Frontal cortex (tissue), 4 donors: ENCODE measurements around the gene CACNA1E. TPM values are rescaled to one million over a fixed set of nuclear protein-coding genes. Genes with fewer than 3 reads are reported as not detected.
A peak's percentile ranks its signal among the peaks of the same experiment; 100 is the strongest.

ENCODE experiments used
- DNase-seq, 2 donors: peaks; one replicate each; pipeline ENCODE4 v3.0.0; 2012; ENCODE audit warnings: low spot score in 2 of 2
- FAIRE-seq: peaks from 2 replicates; lab custom pipeline; 2012; peaks lifted over from hg19 to GRCh38; lab: Jason Lieb, UNC
- total RNA-seq: library from RNA; depleted of rRNA; stranded (reverse); fragments of >200 nt; gene quantifications from one replicate; pipeline ENCODE4 v1.2.3, GENCODE V29; 2014
- donor health status: control.
- donor health status: control.
- donor health status: control.

CACNA1E gene
- total RNA-seq, 1 donor from 2014 or later = 64.4 TPM

DNA sequence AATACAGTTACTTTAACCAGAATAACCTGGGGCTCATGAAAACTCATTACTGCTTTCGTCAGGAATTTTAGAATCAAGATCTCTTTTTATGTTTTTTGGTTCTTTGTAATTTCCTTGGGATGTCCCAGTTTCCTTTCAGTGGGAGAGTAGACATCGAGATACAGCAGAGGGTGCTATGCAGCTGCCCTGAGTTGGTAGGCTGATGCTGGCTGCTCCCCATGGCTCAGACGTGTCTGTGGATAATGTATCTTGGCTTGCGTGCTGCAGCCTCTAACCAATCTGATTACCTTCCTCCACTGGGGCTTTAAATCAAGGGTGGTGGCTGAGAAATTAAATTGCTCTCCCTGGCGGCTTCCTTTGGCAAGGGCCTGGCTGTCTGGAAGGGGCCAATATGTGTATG lies 253.7 kb downstream of the CACNA1E start:
- FAIRE-seq (no peak), DNase-seq (peak; percentile 27 to 46)

DNA sequence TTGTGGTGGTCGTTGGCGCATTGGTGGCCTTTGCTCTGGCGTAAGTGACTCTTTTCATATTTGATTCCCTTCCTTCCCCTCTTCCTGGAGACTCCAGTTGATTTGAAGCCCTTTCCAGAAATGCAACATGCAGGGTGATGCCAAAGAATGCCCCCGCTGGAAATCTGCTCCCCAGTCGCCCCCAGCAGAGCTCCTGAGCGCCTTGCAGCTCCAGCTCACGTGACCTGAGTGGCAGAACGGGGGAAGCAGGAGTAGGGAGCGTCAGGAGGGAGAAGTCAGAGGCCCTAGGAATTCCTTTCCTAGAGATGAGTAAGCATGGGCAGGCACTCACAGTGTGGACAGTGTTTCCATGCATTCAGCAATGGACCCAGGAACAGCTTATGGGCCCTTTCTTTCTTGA lies 255.9 kb downstream of the CACNA1E start:
- no peak for DNase-seq
- no peak for FAIRE-seq

DNA sequence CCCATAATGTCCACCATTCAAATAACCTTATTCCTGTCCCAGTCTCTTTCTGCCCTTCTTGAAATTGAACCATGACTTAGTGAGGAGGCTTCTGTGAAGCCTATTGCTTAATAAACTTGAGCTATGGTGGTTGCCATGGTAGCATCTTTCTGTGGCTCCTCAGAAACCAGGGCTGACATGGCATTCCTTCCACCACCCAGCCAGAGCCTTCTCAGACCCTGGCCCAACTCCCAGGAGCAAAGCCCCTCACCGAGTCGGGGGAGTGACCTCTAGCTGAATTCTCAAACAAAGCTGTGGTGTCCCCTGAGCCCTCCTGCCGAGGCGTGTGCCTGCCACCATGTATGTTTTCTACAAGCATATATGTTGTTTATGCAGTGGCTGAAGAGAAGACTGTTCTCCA lies 259.1 kb downstream of the CACNA1E start:
- DNase-seq (no peak), FAIRE-seq (no peak)

DNA sequence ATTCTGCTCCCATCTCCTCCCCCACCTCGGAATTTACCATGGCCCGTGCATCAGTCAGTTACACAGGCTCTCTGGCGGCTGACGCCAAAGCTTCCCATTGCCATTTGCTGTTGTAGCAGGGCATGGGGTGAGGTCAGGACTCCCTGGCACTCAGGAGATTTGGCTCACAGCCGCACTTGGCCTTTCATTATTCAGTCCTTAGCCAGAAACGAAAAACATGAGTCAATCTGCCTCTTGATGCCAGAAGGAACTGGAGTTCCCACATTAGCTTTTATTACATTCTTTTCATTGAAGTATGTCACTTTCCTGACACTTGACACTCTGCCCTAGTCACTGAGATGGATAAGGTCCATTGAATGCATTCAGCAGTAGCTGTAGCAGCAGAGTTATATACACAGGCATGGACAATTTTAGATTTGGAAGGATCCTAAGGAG lies 260.6 kb downstream of the CACNA1E start:
- no peak for FAIRE-seq
- no peak for DNase-seq

GRCh38 chr1:181746224-181746623 lies 262.9 kb downstream of the CACNA1E start:
- DNase-seq (no peak), FAIRE-seq (no peak)

- FAIRE-seq (no peak), DNase-seq (no peak)
Measured at GRCh38 chr1:181748013-181748412, 264.7 kb downstream of the CACNA1E start.

DNA sequence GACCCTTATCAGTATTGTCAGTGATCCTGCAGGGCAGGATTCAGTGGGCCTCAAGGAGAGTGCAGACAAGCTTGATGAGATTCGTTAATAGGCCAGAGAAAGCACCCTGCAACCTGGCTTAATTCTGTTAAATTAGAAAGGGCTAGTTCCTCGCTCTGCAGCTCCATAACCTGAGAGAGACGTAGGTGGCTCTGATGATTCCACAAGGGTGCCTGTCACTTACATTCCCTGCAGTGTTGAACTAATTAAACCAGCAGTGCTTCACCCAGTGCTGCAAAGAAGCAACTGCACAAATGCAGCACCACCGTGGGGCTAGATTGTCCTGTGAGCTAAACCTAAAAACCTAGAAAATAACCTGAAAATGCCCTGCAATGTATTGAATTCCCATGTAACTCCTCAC lies 270.8 kb downstream of the CACNA1E start:
- DNase-seq (no peak), FAIRE-seq (no peak)

DNA sequence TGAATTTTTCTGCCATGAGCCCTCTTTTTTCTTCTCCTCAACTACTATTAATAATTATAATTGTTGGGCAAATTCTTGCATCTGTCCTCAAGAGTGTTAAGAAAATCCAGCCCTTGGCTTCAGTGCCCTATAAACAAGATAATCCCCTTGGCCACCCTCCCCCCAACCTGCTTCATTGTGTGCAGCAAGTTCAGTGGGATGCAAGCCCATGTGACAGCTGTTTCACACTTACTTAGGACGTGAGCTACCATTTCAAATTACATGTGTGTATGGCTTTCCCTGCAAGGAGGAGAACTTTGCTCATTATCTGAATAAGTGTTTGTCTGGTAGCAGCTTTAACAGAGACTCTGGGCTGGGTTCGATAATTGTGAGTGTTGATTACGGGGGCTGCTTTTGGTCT lies 276.2 kb downstream of the CACNA1E start:
- FAIRE-seq (no peak), DNase-seq (no peak)

DNA sequence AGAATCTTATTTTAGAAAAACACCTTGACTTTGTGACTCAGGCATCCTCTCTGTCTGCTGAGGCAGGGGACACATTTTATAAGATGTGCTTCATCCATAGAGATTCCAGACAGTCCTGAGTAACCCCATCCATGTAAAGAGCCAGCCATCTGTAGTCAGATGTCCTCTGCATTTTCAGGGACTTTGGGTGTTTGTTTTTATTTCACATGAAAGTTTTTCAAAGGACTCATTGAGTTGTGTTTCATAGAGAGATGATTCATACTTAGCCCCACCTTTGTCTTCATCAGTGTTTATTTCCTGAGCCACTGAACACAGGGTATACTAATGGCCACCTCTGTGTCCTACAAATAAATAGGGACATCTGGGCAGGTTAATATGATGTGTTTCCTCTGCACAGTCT lies 280.4 kb downstream of the CACNA1E start:
- no peak for FAIRE-seq
- no peak for DNase-seq

DNA sequence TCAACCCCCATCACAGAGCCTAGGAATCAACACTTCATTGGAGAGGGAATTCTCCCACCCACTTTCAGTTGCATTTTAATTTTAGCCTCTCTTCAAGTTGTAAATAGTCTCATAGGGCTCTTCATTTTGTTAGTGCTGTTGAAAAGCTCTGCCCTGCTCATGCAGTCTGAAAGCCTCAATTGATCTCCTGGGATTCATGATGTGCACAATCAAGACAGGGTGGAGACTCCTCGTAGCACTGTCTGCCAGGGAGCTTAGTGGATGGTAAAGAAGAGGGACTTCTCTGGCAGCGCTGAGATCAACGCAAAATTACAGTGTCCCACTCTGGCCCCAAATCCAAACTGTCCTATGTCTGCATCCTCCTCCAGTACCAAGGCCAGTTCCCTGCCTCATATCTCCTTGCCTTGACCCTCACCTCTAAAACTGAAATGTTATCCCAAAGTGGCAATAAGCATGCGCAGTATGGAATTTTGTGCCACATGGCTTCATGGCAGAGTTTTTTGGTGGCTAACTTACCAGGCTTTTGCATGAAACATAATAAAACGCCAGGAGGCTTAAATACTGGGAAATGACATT lies 282.2 kb downstream of the CACNA1E start:
- FAIRE-seq = no peak
- DNase-seq = no peak

GRCh38 chr1:181767001-181767708 lies 283.8 kb downstream of the CACNA1E start:
- no peak for FAIRE-seq
- no peak for DNase-seq

- no peak for FAIRE-seq
- DNase-seq = no peak
Measured at GRCh38 chr1:181768211-181768929, 285.1 kb downstream of the CACNA1E start.

DNA sequence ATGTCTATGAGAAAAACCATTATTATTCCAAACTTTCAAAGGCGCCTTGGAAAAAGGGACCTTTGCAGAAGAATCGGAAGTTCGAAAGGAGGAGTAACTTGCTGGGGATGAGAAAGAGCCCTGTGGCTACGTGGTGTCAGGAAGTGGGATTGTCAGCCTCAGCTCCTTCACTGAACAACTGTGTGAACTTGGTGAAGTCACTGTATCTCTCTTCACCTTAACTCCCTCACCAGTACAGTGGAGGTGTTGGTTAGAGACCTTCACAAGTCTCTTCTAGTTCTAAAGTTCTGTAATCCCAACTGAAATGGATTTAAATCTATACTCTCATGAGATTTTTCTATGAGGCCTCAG lies 285.6 kb downstream of the CACNA1E start:
- no peak for FAIRE-seq
- no peak for DNase-seq

DNA sequence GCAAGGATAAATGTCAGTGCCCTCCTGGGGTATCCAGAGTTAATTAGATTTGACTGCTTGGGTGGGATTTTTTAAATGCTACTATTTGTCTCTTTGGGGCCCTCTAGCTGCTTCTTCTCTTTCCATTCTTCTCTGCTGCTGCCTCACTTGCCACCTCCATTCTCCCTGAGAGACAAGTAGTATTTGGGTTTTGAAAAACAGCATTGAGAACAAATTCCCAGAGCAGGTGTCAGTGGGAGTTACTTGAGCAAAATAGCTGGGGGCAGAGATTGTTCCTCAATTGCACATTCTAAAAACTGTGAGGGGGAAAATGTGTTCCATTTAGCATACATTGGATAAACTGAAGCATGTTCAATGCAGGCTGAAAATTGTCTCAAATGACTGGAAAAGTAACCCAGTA lies 286.5 kb downstream of the CACNA1E start:
- DNase-seq (no peak), FAIRE-seq (no peak)

DNA sequence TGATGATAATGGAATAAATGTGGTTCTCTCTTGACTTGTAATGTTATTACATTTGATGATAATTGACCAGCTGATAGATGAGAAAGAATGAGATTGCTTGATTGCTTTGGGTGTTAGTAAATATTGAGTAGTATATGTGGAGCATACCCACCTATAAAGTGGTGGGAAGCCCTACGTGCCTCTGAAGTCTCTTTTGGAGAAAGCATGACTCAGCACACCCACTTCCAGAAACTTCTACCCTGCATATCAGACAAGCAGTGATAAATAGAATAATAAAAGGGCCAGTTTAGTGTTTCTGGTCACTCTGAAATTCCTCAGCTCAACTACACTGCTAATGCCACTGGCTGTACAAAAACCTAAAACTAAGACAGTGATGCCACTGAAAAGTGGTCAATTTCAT lies 289.4 kb downstream of the CACNA1E start:
- no peak for FAIRE-seq

GRCh38 chr1:181776044-181776443 lies 292.7 kb downstream of the CACNA1E start:
- DNase-seq (no peak), FAIRE-seq (no peak)

More for the DNA sequence above, 289.4 kb downstream of the CACNA1E start:
- DNase-seq = no peak

DNA sequence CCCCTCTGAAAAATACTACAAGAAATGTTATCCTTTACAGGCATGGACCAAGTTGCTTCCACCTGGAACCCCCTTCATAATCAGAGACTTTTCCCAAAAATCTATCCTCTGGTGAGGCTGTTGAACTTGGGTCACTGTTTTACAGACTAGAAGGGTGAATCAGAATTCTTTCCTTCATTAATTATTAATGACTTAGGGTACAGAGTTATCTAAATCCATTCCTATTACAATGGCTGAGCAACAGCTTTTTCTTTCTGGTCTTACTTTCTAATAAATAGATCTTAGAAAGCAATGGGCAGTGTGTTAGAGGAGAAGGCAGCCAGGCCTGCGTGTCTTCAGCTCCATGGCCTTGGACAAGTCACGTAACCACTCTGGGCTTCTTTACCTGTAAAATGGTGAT lies 294.0 kb downstream of the CACNA1E start:
- FAIRE-seq (no peak), DNase-seq (no peak)

DNA sequence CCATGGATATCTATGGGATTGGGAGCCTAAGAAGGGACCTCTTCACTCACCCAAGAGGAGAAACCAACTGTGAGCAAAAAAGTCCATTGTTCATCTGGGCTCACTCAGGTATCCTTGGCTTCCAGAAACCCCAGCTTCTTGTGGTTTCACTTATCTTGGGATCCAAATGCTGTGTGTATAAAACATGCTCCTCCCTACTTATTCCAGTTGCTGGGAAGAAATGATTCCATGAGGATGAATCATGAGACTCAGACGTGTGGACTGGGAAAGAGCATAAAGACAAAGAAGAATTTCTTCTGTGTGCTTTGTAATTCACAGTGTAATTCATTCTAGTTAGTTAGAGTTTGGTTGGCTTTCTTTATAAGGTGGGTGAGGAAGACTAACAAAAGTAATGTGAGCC lies 294.5 kb downstream of the CACNA1E start:
- no peak for FAIRE-seq
- no peak for DNase-seq

DNA sequence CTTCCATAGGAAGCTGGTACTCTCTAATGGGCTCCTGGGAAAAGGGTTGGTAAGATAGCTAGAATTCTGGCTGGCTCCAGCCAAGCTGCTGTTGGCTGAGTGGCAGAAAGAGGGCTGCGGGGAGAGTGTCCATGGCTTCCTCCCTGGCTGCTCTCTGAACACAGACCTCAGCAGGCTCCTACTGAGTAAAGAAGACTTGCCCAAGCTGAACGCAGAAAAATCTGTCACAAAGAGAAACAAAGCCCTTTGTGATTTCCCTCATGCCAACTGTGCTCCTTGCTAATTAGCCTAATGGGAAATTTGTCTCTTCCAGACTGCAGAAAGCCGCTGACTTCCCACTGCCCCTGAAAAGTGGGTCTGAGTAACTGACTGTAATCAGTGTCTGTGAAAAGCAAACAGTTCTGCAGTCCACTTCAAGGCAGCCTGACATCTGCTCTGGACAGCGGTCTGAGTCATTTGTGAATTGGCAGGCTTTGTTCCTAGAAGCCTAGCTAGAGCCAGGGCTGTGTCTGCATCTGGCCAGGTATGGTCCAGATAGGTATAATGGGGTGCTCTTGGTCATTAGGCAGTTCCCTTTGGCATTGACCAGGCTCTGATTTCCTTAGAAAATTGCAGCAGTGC lies 295.4 kb downstream of the CACNA1E start:
- DNase-seq (no peak), FAIRE-seq (no peak)

DNA sequence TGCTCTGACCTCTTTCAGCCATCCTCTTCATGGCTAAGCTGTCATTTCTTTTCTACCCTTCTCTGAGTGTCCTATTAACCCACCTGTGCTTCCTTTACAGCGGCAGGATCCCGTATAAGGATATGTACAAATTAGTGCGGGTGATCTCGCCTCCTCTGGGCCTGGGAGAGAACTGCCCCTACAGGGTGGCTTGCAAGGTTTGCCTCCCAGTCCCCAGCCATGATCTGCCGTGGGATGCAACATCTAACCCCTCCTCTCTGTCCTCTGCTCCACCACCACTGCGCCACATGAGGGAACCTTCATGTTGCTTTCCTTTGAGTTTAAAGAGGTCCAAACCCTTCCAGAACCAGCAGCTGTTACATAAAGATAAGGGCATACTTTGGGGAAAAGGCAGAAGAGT lies 296.0 kb downstream of the CACNA1E start:
- FAIRE-seq (no peak), DNase-seq (no peak)

- no peak for FAIRE-seq
Measured at GRCh38 chr1:181783208-181783607, 299.9 kb downstream of the CACNA1E start.

More at GRCh38 chr1:181783208-181783607, 299.9 kb downstream of the CACNA1E start:
- no peak for DNase-seq
